ENCODE results near the gene LIPC. TPM values are rescaled to one million over a fixed set of nuclear protein-coding genes. Genes with fewer than 3 reads are reported as not detected.

The LIPC gene
- total and polyA plus RNA-seq, 2 of the 4 experiments (the other 2 are of a cell fraction), result 0.07 TPM; not detected in 1

- DNase-seq (peak; percentile 89), ATAC-seq (ENCODE audit: low read depth) (peak; percentile 33)
- WGBS, 2 experiments (ENCODE audit: extremely low coverage in 2 of 2, insufficient read length in 1 of 2), result no CpG with 5 or more reads among the region's 2 CpGs
- Histone ChIP-seq H3K14ac (replicated peaks; ENCODE audit: low read depth, low read length) (peak overlapping the region; percentile 96), H2BK5ac (ENCODE audit: low read depth, low read length, poor library complexity, severe bottlenecking) (peak overlapping the region; percentile 74), H3K27ac (ENCODE audit: insufficient read depth, low read length) (no peak overlapping the region), H2AK9ac (replicated peaks; ENCODE audit: low read depth, low read length, poor library complexity) (peak overlapping the region; percentile 58), H4K8ac (ENCODE audit: low read depth in 2 of 2, low read length in 2 of 2) (peak overlapping the region; percentile 75 to 84; a peak in 3 of 4 replicates), H3K4me3 (ENCODE audit: insufficient read depth, low read depth, low read length) (no peak overlapping the region), H3K4me2 (ENCODE audit: low read depth, low read length) (no peak overlapping the region; the same call in 1 of the 2 replicates), H4K5ac (ENCODE audit: low read depth, low read length) (peak overlapping the region; percentile 45; the same call in 1 of the 2 replicates), H4K91ac (ENCODE audit: insufficient read depth, low read depth, low read length) (peak overlapping the region; percentile 94), H3K4ac (ENCODE audit: low read depth, low read length) (peak overlapping the region; percentile 79), H3K9ac (ENCODE audit: low read depth, low read length) (no peak overlapping the region), H3K27me3 (ENCODE audit: control insufficient read depth, insufficient read depth, low read length) (no peaks in the 10 kb centered on the region), H3K9me1 (ENCODE audit: insufficient read depth, low read length) (peaks cover 28% of the 10 kb centered on the region), H3K4me1 (ENCODE audit: control insufficient read depth, insufficient read depth, low read length) (peaks cover 26% of the 10 kb centered on the region), H3K56ac (ENCODE audit: extremely low read depth, insufficient read depth, low read length) (no peak overlapping the region; the same call in 1 of the 2 replicates), H4K20me1 (ENCODE audit: insufficient read depth, low read length) (no peaks in the 10 kb centered on the region), H2BK20ac (ENCODE audit: low read depth, low read length) (peak overlapping the region; percentile 88), H2BK120ac (ENCODE audit: low read depth, low read length) (peak overlapping the region; percentile 99), H3K36me3 (ENCODE audit: control insufficient read depth, insufficient read depth, low read length) (no peaks in the 10 kb centered on the region), H3K23ac (ENCODE audit: low read depth, low read length) (peak overlapping the region; percentile 20), H2AK5ac (ENCODE audit: low read depth, low read length) (peak overlapping the region; percentile 87), H3K18ac (ENCODE audit: low read depth, low read length) (peak overlapping the region; percentile 79), H2BK15ac (ENCODE audit: low read depth, low read length) (peak overlapping the region; percentile 98; the same call in 2 of the 3 replicates), H3K9me3 (ENCODE audit: control insufficient read depth, insufficient read depth, low read length) (no peaks in the 10 kb centered on the region), H3K79me1 (ENCODE audit: low read depth in 1 of 2, low read length in 2 of 2) (0 out of 4 replicates have a peak, but pooled peaks cover 0 to 11% of the 10 kb centered on the region in 2 experiments), H2AFZ (replicated peaks; ENCODE audit: low read length, poor library complexity) (peak overlapping the region; percentile 17)
- in situ Hi-C loops (cut with MboI; ENCODE audit: low sequenced_read_pairs) (no loop called here), intact Hi-C loops (cut with micrococcal nuclease) (loop anchor here (2.0 to 10.0 kb wide), 4 partner anchors 25 to 199 kb away; no protein-coding TSS in a partner anchor), dilution Hi-C loops (cut with HindIII; ENCODE audit: low sequenced_read_pairs, unreplicated experiment) (no loop called here)
- ChIA-PET POLR2A (ENCODE audit: unreplicated experiment) (no interaction called here), CTCF (no interaction called here)
- TF ChIP-seq MAFK (IDR thresholded peaks at IDR 0.05; ENCODE audit: low read depth, low read length) (peak; percentile 87), CEBPB (IDR thresholded peaks at IDR 0.05; ENCODE audit: low read depth, low read length) (peak; percentile 37; the same call in 1 of the 2 replicates), POLR2A (IDR thresholded peaks at IDR 0.05; ENCODE audit: low read depth, low read length) (no peak), FOS (IDR thresholded peaks at IDR 0.05; ENCODE audit: low read depth, low read length) (peak; percentile 55; the same call in 1 of the 2 replicates), NFE2L2 (IDR thresholded peaks at IDR 0.05; ENCODE audit: low read depth, low read length) (no peak), RAD21 (IDR thresholded peaks at IDR 0.05; ENCODE audit: low read length) (peak; percentile 11; the same call in 1 of the 2 replicates)
- BruUV-seq (replicated peaks), result no TSS peak
These were observed 41.9 kb downstream of the LIPC start for GRCh38 chr15:58473724-58474123.

Data from IMR-90 (cell line).